Cardiac fibroblast (primary cell): Measurements from ENCODE around the gene HMCN1.

Source experiments
- DNase-seq, 2 donors: peaks; one replicate each; pipeline versions ENCODE4 v3.0.0 to v3.0.0-alpha.2; 2010; ENCODE audit warnings: low read depth in 2 of 2
- H3K4me3 ChIP-seq, 2 donors: replicated peaks in 1 of 2; 1 replicate in 1 of 2; 2 replicates in 1 of 2; pipeline ENCODE4 v1.5.1; 2011; ENCODE audit warnings: low read depth in 2 of 2, low read length in 2 of 2, mild to moderate bottlenecking in 2 of 2, moderate library complexity in 1 of 2
- TF ChIP-seq, protein P1 (sequence below): IDR thresholded peaks from one replicate; pipeline ENCODE4 v1.5.1; 2011; ENCODE audit warnings: low read depth, mild to moderate bottlenecking, low read length, inconsistent platforms

The HMCN1 gene

DNA sequence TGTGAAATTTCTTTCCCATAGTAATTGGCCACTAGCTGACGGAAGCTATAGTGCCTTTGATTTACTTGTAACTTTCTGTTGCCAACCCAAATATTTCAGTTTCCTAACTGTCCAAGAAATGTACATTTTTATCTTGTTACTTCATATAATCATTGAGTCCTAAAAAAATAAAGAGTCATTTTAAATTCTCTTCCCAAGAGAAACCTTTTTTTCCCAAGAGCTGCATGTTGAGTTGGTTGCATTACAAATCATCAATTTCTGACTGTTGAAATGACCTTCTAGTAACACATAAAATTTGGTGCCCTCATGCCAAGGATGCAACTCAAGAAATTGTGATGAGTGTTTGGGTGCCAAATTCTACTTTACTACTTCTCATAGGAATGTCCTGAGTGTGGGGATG, 61.0 kb downstream of the HMCN1 start:
- H3K4me3 ChIP-seq: no peak overlapping the region
- TF ChIP-seq, protein P1, sequence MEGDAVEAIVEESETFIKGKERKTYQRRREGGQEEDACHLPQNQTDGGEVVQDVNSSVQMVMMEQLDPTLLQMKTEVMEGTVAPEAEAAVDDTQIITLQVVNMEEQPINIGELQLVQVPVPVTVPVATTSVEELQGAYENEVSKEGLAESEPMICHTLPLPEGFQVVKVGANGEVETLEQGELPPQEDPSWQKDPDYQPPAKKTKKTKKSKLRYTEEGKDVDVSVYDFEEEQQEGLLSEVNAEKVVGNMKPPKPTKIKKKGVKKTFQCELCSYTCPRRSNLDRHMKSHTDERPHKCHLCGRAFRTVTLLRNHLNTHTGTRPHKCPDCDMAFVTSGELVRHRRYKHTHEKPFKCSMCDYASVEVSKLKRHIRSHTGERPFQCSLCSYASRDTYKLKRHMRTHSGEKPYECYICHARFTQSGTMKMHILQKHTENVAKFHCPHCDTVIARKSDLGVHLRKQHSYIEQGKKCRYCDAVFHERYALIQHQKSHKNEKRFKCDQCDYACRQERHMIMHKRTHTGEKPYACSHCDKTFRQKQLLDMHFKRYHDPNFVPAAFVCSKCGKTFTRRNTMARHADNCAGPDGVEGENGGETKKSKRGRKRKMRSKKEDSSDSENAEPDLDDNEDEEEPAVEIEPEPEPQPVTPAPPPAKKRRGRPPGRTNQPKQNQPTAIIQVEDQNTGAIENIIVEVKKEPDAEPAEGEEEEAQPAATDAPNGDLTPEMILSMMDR: no peak
- peak; percentile 49 to 88 for DNase-seq

DNA sequence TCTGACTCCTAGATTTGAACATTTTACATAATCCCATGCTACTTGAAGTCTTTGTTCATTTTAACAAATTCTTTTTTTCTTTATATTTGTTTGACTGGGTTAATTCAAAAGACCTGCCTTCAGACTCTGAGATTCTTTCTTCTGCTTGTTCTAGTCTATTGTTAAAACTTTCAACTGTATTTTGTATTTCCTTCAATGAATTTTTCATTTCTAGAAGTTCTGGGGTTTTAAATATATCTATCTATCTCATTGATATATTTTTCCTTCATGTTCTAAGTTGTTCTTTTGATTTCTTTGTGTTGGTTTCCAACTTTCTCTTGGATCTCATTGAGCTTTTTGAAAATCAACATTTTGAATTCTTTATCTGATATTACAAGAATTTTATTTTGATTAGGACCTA, 64.3 kb downstream of the HMCN1 start:
- no peak overlapping the region for H3K4me3 ChIP-seq
- DNase-seq: no peak
- TF ChIP-seq, protein P1: no peak

- TF ChIP-seq, protein P1: no peak
- DNase-seq: no peak
- no peak overlapping the region for H3K4me3 ChIP-seq
Observed at GRCh38 chr1:185803241-185803640, 69.0 kb downstream of the HMCN1 start.

DNA sequence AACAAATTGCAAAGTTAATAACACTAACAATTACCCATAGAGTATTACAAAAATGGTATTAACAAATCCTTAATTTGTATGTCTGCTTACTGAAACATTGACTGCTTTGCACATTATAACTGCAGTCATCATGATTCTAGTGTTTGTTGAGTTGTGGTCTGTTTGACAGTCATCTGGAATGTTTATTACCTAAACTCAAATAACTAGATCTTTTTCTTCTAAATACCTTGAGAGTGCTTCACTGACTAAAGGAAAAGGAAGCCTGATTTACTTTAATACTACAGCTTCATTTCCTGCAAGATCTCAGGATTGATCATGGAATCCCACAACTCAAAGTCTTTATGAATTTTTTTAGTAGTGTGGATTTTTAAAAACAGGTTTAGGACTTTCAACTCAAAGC, 70.0 kb downstream of the HMCN1 start:
- TF ChIP-seq, protein P1: no peak
- no peak for DNase-seq
- no peak overlapping the region for H3K4me3 ChIP-seq

DNA sequence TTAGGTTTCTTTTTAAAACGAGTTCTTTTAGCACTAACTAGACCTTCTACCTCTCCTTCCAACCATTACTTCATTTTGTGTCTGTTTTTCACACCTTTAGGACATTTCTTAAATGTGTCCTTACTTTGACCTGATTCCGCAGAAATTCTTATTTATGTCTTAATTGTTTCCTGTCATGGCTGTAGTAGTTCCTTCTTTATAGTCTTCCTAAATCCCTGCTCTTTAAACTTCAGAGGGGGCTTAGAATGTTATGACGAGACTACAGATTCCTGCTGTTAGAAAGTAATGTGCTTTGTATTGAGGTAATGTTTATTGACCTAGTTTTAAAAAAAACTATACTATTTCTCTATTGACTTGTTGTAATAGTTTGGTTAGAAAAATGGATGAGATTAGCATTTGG, 70.4 kb downstream of the HMCN1 start:
- TF ChIP-seq, protein P1: no peak
- no peak for DNase-seq
- no peak overlapping the region for H3K4me3 ChIP-seq

GRCh38 chr1:185807275-185807674, 73.1 kb downstream of the HMCN1 start:
- TF ChIP-seq, protein P1: no peak
- DNase-seq: no peak
- H3K4me3 ChIP-seq: no peak overlapping the region

DNA sequence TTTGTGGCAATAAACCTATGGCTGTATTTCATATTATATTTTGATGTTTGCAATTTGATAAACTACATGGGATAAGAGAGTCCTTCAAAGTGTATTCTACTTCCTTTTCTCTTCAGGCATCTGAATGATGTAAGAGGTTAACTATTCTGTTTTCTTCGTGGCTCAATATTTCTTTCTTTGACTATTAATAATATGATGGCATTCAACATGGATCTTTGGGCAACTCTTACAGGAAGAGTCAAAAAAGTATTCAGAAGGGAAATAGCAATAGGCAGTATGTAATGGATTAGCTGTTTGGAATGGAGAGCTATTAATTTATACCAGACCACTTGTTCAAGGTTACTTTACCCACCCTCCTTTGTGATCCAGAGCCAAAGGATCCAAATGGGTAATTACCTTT, 74.4 kb downstream of the HMCN1 start:
- TF ChIP-seq, protein P1: no peak
- DNase-seq: no peak

More for the DNA sequence above, 74.4 kb downstream of the HMCN1 start:
- H3K4me3 ChIP-seq: no peak overlapping the region
